ENCODE data around the gene FRRS1L. TPM values are rescaled to one million over a fixed set of nuclear protein-coding genes. Genes with fewer than 3 reads are reported as not detected.
A peak's percentile ranks its signal among the peaks of the same experiment; 100 is the strongest.

The FRRS1L gene
- total and polyA plus RNA-seq, 5 donors, result 0.91 to 5.9 (median 3.9) TPM

GRCh38 chr9:109193974-109194556 lies 27.0 kb upstream of the FRRS1L start:
- H3K4me3 ChIP-seq (ENCODE audit: low read length), result no peak overlapping the region
- H3K9me3 ChIP-seq (ENCODE audit: control insufficient read depth, low read length), result no peaks in the 10 kb centered on the region
- H3K4me1 ChIP-seq (ENCODE audit: control insufficient read depth, insufficient read depth, low read length), result no peaks in the 10 kb centered on the region
- H3K27ac ChIP-seq (ENCODE audit: low read length), result no peak overlapping the region
- intact Hi-C loops (cut with DNase I), result loop anchor here in 2 of 4 donors (5.0 to 10.0 kb wide), 2 partner anchors 128 to 131 kb away; partner anchors contain the start of gene EPB41L4B (in 2 of the 2)
- no peaks in the 10 kb centered on the region for H3K27me3 ChIP-seq (ENCODE audit: control insufficient read depth, insufficient read depth)
- no peak for ATAC-seq
- no peak for DNase-seq
- 75% methylated on average over 11 of the region's 11 CpGs for WGBS

GRCh38 chr9:109192732-109193361 lies 25.8 kb upstream of the FRRS1L start:
- Histone ChIP-seq H3K4me3 (ENCODE audit: low read length) (no peak overlapping the region), H3K27ac (ENCODE audit: low read length) (no peak overlapping the region), H3K9me3 (ENCODE audit: control insufficient read depth, low read length) (no peaks in the 10 kb centered on the region), H3K27me3 (ENCODE audit: control insufficient read depth, insufficient read depth) (no peaks in the 10 kb centered on the region), H3K4me1 (ENCODE audit: control insufficient read depth, insufficient read depth, low read length) (no peaks in the 10 kb centered on the region)
- ATAC-seq (peak; percentile 63 to 64), DNase-seq (peak; percentile 40 to 81 (median 63))
- intact Hi-C loops (cut with DNase I), result loop anchor here in 2 of 4 donors (5.0 to 10.0 kb wide), 2 partner anchors 129 to 132 kb away; partner anchors contain the start of gene EPB41L4B (in 2 of the 2)
- 50% methylated on average over 7 of the region's 7 CpGs for WGBS

GRCh38 chr9:109191746-109192145 lies 24.7 kb upstream of the FRRS1L start:
- H3K4me3 ChIP-seq (ENCODE audit: low read length), result no peak overlapping the region
- no peaks in the 10 kb centered on the region for H3K9me3 ChIP-seq (ENCODE audit: control insufficient read depth, low read length)
- no peaks in the 10 kb centered on the region for H3K27me3 ChIP-seq (ENCODE audit: control insufficient read depth, insufficient read depth)
- H3K4me1 ChIP-seq (ENCODE audit: control insufficient read depth, insufficient read depth, low read length), result no peaks in the 10 kb centered on the region
- no peak overlapping the region for H3K27ac ChIP-seq (ENCODE audit: low read length)
- DNase-seq, result no peak
- no peak for ATAC-seq
- intact Hi-C loops (cut with DNase I), result loop anchor here in 2 of 4 donors (5.0 to 10.0 kb wide), 2 partner anchors 131 to 133 kb away; partner anchors contain the start of gene EPB41L4B (in 2 of the 2)
- WGBS, result 93% methylated on average over 9 of the region's 9 CpGs

GRCh38 chr9:109190151-109190550 lies 23.1 kb upstream of the FRRS1L start:
- DNase-seq (no peak), ATAC-seq (peak in 1 of 2 donors; percentile 40)
- 78% methylated on average over 1 of the region's 1 CpG for WGBS
- H3K27me3 ChIP-seq (ENCODE audit: control insufficient read depth, insufficient read depth), result no peaks in the 10 kb centered on the region
- intact Hi-C loops (cut with DNase I), result loop anchor here in 2 of 4 donors (5.0 to 10.0 kb wide), 2 partner anchors 132 to 135 kb away; partner anchors contain the start of gene EPB41L4B (in 2 of the 2)
- H3K27ac ChIP-seq (ENCODE audit: low read length), result no peak overlapping the region
- no peak overlapping the region for H3K4me3 ChIP-seq (ENCODE audit: low read length)
- H3K9me3 ChIP-seq (ENCODE audit: control insufficient read depth, low read length), result no peaks in the 10 kb centered on the region
- no peaks in the 10 kb centered on the region for H3K4me1 ChIP-seq (ENCODE audit: control insufficient read depth, insufficient read depth, low read length)

- intact Hi-C loops (cut with DNase I), result no loop called here
- no peak for DNase-seq
- H3K4me1 ChIP-seq (ENCODE audit: control insufficient read depth, insufficient read depth, low read length), result no peaks in the 10 kb centered on the region
- H3K27ac ChIP-seq (ENCODE audit: low read length), result no peak overlapping the region
- peak in 1 of 2 donors; percentile 39 for ATAC-seq
- H3K9me3 ChIP-seq (ENCODE audit: control insufficient read depth, low read length), result no peaks in the 10 kb centered on the region
- H3K4me3 ChIP-seq (ENCODE audit: low read length), result no peak overlapping the region
- no peaks in the 10 kb centered on the region for H3K27me3 ChIP-seq (ENCODE audit: control insufficient read depth, insufficient read depth)
- WGBS, result 44% methylated on average over 9 of the region's 9 CpGs
These were observed 19.9 kb upstream of the FRRS1L start for GRCh38 chr9:109186857-109187520.

- Histone ChIP-seq H3K4me1 (ENCODE audit: control insufficient read depth, insufficient read depth, low read length) (no peaks in the 10 kb centered on the region), H3K27me3 (ENCODE audit: control insufficient read depth, insufficient read depth) (no peaks in the 10 kb centered on the region), H3K9me3 (ENCODE audit: control insufficient read depth, low read length) (no peaks in the 10 kb centered on the region), H3K27ac (ENCODE audit: low read length) (no peak overlapping the region), H3K4me3 (ENCODE audit: low read length) (no peak overlapping the region)
- DNase-seq (peak in 2 of 3 donors; percentile 34 to 57), ATAC-seq (peak; percentile 36 to 54)
- intact Hi-C loops (cut with DNase I), result loop anchor here in 1 of 4 donors (5.0 kb wide), 1 partner anchor 139 kb away; the partner anchor contains the start of gene EPB41L4B
- 70% methylated on average over 13 of the region's 13 CpGs for WGBS
These were observed 16.1 kb upstream of the FRRS1L start for GRCh38 chr9:109182940-109183798.

GRCh38 chr9:109182550-109182939 lies 15.5 kb upstream of the FRRS1L start:
- WGBS, result 71% methylated on average over 9 of the region's 9 CpGs
- H3K4me1 ChIP-seq (ENCODE audit: control insufficient read depth, insufficient read depth, low read length), result no peaks in the 10 kb centered on the region
- intact Hi-C loops (cut with DNase I), result loop anchor here in 1 of 4 donors (5.0 kb wide), 1 partner anchor 140 kb away; the partner anchor contains the start of gene EPB41L4B
- DNase-seq (no peak), ATAC-seq (no peak)
- H3K27me3 ChIP-seq (ENCODE audit: control insufficient read depth, insufficient read depth), result no peaks in the 10 kb centered on the region
- no peak overlapping the region for H3K4me3 ChIP-seq (ENCODE audit: low read length)
- no peaks in the 10 kb centered on the region for H3K9me3 ChIP-seq (ENCODE audit: control insufficient read depth, low read length)
- no peak overlapping the region for H3K27ac ChIP-seq (ENCODE audit: low read length)

- Histone ChIP-seq H3K4me1 (ENCODE audit: control insufficient read depth, insufficient read depth, low read length) (no peaks in the 10 kb centered on the region), H3K27ac (ENCODE audit: low read length) (no peak overlapping the region), H3K9me3 (ENCODE audit: control insufficient read depth, low read length) (no peaks in the 10 kb centered on the region), H3K27me3 (ENCODE audit: control insufficient read depth, insufficient read depth) (no peaks in the 10 kb centered on the region), H3K4me3 (ENCODE audit: low read length) (no peak overlapping the region)
- no peak for DNase-seq
- ATAC-seq, result no peak
- intact Hi-C loops (cut with DNase I), result loop anchor here in 1 of 4 donors (5.0 kb wide), 1 partner anchor 141 kb away; the partner anchor contains the start of gene EPB41L4B
- WGBS, result 88% methylated on average over 1 of the region's 1 CpG
These were observed 14.2 kb upstream of the FRRS1L start for GRCh38 chr9:109181284-109181683.

GRCh38 chr9:109179801-109180523 lies 12.9 kb upstream of the FRRS1L start:
- intact Hi-C loops (cut with DNase I), result loop anchor here in 1 of 4 donors (5.0 kb wide), 1 partner anchor 142 kb away; the partner anchor contains the start of gene EPB41L4B
- ATAC-seq, result peak; percentile 41 to 68
- DNase-seq, result peak; percentile 25 to 73 (median 71)

GRCh38 chr9:109176963-109177362 lies 9.9 kb upstream of the FRRS1L start:
- intact Hi-C loops (cut with DNase I), result no loop called here
- no peaks in the 10 kb centered on the region for H3K27me3 ChIP-seq (ENCODE audit: control insufficient read depth, insufficient read depth)
- H3K27ac ChIP-seq (ENCODE audit: low read length), result no peak overlapping the region
- H3K9me3 ChIP-seq (ENCODE audit: control insufficient read depth, low read length), result no peaks in the 10 kb centered on the region
- ATAC-seq, result no peak
- DNase-seq, result no peak
- WGBS, result 88% methylated on average over 2 of the region's 2 CpGs
- H3K4me1 ChIP-seq (ENCODE audit: control insufficient read depth, insufficient read depth, low read length), result no peaks in the 10 kb centered on the region
- no peak overlapping the region for H3K4me3 ChIP-seq (ENCODE audit: low read length)

More at GRCh38 chr9:109179801-109180523, 12.9 kb upstream of the FRRS1L start:
- Histone ChIP-seq H3K4me1 (ENCODE audit: control insufficient read depth, insufficient read depth, low read length) (no peaks in the 10 kb centered on the region), H3K27me3 (ENCODE audit: control insufficient read depth, insufficient read depth) (no peaks in the 10 kb centered on the region), H3K9me3 (ENCODE audit: control insufficient read depth, low read length) (no peaks in the 10 kb centered on the region), H3K4me3 (ENCODE audit: low read length) (no peak overlapping the region), H3K27ac (ENCODE audit: low read length) (no peak overlapping the region)
- WGBS, result 60% methylated on average over 9 of the region's 9 CpGs
